Duodenal mucosa (tissue), 2 donors: Measurements from ENCODE around the gene HSPB3.

Experiments
- H3K27ac ChIP-seq: one replicate; pipeline ENCODE4 v1.7.0; 2013; ENCODE audit warnings: low read depth, low read length
- H3K27me3 ChIP-seq, 2 donors: one replicate each; pipeline ENCODE4 v1.7.0; 2013; ENCODE audit warnings: low read length in 2 of 2, control low read depth in 1 of 2; ENCODE audit not compliant: insufficient read depth in 2 of 2, control insufficient read depth in 1 of 2
- H3K36me3 ChIP-seq, 2 donors: one replicate each; pipeline ENCODE4 v1.7.0; 2013; ENCODE audit warnings: low read length in 2 of 2, control low read depth in 1 of 2; ENCODE audit not compliant: insufficient read depth in 2 of 2, control insufficient read depth in 1 of 2
- H3K4me1 ChIP-seq, 2 donors: one replicate each; pipeline ENCODE4 v1.7.0; 2013; ENCODE audit warnings: low read length in 2 of 2, control low read depth in 1 of 2; ENCODE audit not compliant: insufficient read depth in 2 of 2, control insufficient read depth in 1 of 2
- H3K4me3 ChIP-seq, 2 donors: one replicate each; pipeline ENCODE4 v1.7.0; 2013; ENCODE audit warnings: low read length in 2 of 2, low read depth in 1 of 2
- H3K9ac ChIP-seq, 2 donors: one replicate each; pipeline ENCODE4 v1.7.0; 2013; ENCODE audit warnings: low read length in 2 of 2, low read depth in 1 of 2
- H3K9me3 ChIP-seq, 2 donors: one replicate each; pipeline ENCODE4 v1.7.0; 2013; ENCODE audit warnings: low read length in 2 of 2, control low read depth in 1 of 2; ENCODE audit not compliant: control insufficient read depth in 1 of 2

HSPB3 gene

GRCh38 chr5:54454602-54455001 is 897 bp upstream of the HSPB3 start:
- no peak overlapping the region for H3K4me3 ChIP-seq

GRCh38 chr5:54457094-54457862 is 1.8 kb downstream of the HSPB3 start:
- H3K9ac ChIP-seq = no peak overlapping the region
- no peaks in the 10 kb centered on the region for H3K9me3 ChIP-seq
- H3K4me3 ChIP-seq = no peak overlapping the region
- H3K27ac ChIP-seq = no peak overlapping the region
- H3K4me1 ChIP-seq = peaks cover 0 to 8% of the 10 kb centered on the region in 2 donors
- peaks cover 0 to 4% of the 10 kb centered on the region in 2 donors for H3K27me3 ChIP-seq
- no peaks in the 10 kb centered on the region for H3K36me3 ChIP-seq

More at GRCh38 chr5:54454602-54455001, 897 bp upstream of the HSPB3 start:
- Histone ChIP-seq H3K4me1 (peaks cover 0 to 8% of the 10 kb centered on the region in 2 donors), H3K9me3 (no peaks in the 10 kb centered on the region), H3K36me3 (no peaks in the 10 kb centered on the region), H3K27me3 (peaks cover 0 to 4% of the 10 kb centered on the region in 2 donors), H3K27ac (no peak overlapping the region), H3K9ac (no peak overlapping the region)

GRCh38 chr5:54458221-54458620 is 2.7 kb downstream of the HSPB3 start:
- Histone ChIP-seq H3K27me3 (peaks cover 0 to 4% of the 10 kb centered on the region in 2 donors), H3K9me3 (no peaks in the 10 kb centered on the region), H3K9ac (no peak overlapping the region), H3K36me3 (no peaks in the 10 kb centered on the region), H3K4me3 (no peak overlapping the region), H3K27ac (no peak overlapping the region), H3K4me1 (peaks cover 0 to 8% of the 10 kb centered on the region in 2 donors)

- Histone ChIP-seq H3K27ac (no peak overlapping the region), H3K4me1 (peaks cover 0 to 8% of the 10 kb centered on the region in 2 donors), H3K36me3 (no peaks in the 10 kb centered on the region), H3K4me3 (no peak overlapping the region), H3K9ac (no peak overlapping the region), H3K9me3 (no peaks in the 10 kb centered on the region), H3K27me3 (peaks cover 0 to 3% of the 10 kb centered on the region in 2 donors)
These were observed 4.9 kb downstream of the HSPB3 start for GRCh38 chr5:54460181-54460919.

- Histone ChIP-seq H3K9me3 (no peaks in the 10 kb centered on the region), H3K27ac (no peak overlapping the region), H3K4me1 (peaks cover 0 to 4% of the 10 kb centered on the region in 2 donors), H3K4me3 (no peak overlapping the region), H3K9ac (no peak overlapping the region), H3K27me3 (no peaks in the 10 kb centered on the region), H3K36me3 (no peaks in the 10 kb centered on the region)
These were observed 6.8 kb downstream of the HSPB3 start for GRCh38 chr5:54462281-54462680.

GRCh38 chr5:54463713-54464112 is 8.2 kb downstream of the HSPB3 start:
- H3K27me3 ChIP-seq = no peaks in the 10 kb centered on the region
- no peak overlapping the region for H3K27ac ChIP-seq
- H3K9ac ChIP-seq = no peak overlapping the region
- no peaks in the 10 kb centered on the region for H3K36me3 ChIP-seq
- H3K4me1 ChIP-seq = no peaks in the 10 kb centered on the region
- no peaks in the 10 kb centered on the region for H3K9me3 ChIP-seq
- H3K4me3 ChIP-seq = no peak overlapping the region

GRCh38 chr5:54469622-54470021 is 14.1 kb downstream of the HSPB3 start:
- peaks cover 5 to 7% of the 10 kb centered on the region in 2 donors for H3K4me1 ChIP-seq
- H3K36me3 ChIP-seq = no peaks in the 10 kb centered on the region
- peak overlapping the region in 1 of 2 donors; percentile 39 for H3K9ac ChIP-seq
- no peak overlapping the region for H3K27ac ChIP-seq
- H3K27me3 ChIP-seq = no peaks in the 10 kb centered on the region
- H3K4me3 ChIP-seq = peak overlapping the region; percentile 13 to 51
- H3K9me3 ChIP-seq = no peaks in the 10 kb centered on the region

- Histone ChIP-seq H3K27me3 (no peaks in the 10 kb centered on the region), H3K4me1 (peaks cover 5 to 7% of the 10 kb centered on the region in 2 donors), H3K9ac (peak overlapping the region in 1 of 2 donors; percentile 39), H3K9me3 (no peaks in the 10 kb centered on the region), H3K27ac (no peak overlapping the region), H3K4me3 (peak overlapping the region in 1 of 2 donors; percentile 51), H3K36me3 (no peaks in the 10 kb centered on the region)
These were observed 14.6 kb downstream of the HSPB3 start for GRCh38 chr5:54470128-54470527.

GRCh38 chr5:54470677-54471076 is 15.2 kb downstream of the HSPB3 start:
- Histone ChIP-seq H3K4me1 (peaks cover 5 to 7% of the 10 kb centered on the region in 2 donors), H3K27ac (no peak overlapping the region), H3K4me3 (no peak overlapping the region), H3K36me3 (no peaks in the 10 kb centered on the region), H3K9me3 (no peaks in the 10 kb centered on the region), H3K9ac (no peak overlapping the region), H3K27me3 (no peaks in the 10 kb centered on the region)

GRCh38 chr5:54471398-54471797 is 15.9 kb downstream of the HSPB3 start:
- H3K9me3 ChIP-seq = no peaks in the 10 kb centered on the region
- H3K4me1 ChIP-seq = peaks cover 5 to 7% of the 10 kb centered on the region in 2 donors
- H3K9ac ChIP-seq = no peak overlapping the region
- H3K27me3 ChIP-seq = no peaks in the 10 kb centered on the region
- H3K36me3 ChIP-seq = no peaks in the 10 kb centered on the region
- H3K4me3 ChIP-seq = no peak overlapping the region
- H3K27ac ChIP-seq = no peak overlapping the region
